Liver (tissue), 9 donors: Measurements from ENCODE around the gene SERPINB13. TPM values are rescaled to one million over a fixed set of nuclear protein-coding genes. Genes with fewer than 3 reads are reported as not detected.

Source experiments
- DNase-seq: peaks from one replicate; pipeline ENCODE4 v3.0.0-alpha.2; 2017; ENCODE audit warnings: low spot score
- H3K27ac ChIP-seq, 2 donors: one replicate each; pipeline ENCODE4 v1.7.0; 2013; ENCODE audit warnings: inconsistent platforms in 2 of 2, low read length in 2 of 2, control low read depth in 1 of 2, low read depth in 1 of 2, mild to moderate bottlenecking in 1 of 2
- H3K27me3 ChIP-seq, 4 donors: one replicate each; pipeline versions ENCODE4 v1.6.1 to v1.7.0; 2013; ENCODE audit warnings: low read length in 3 of 4, inconsistent platforms in 1 of 4, mild to moderate bottlenecking in 1 of 4, moderate library complexity in 1 of 4; ENCODE audit not compliant: control insufficient read depth in 4 of 4, insufficient read depth in 4 of 4
- H3K36me3 ChIP-seq, 4 donors: one replicate each; pipeline versions ENCODE4 v1.6.1 to v1.7.0; 2013; ENCODE audit warnings: low read length in 3 of 4, mild to moderate bottlenecking in 3 of 4, low read depth in 1 of 4, moderate library complexity in 1 of 4; ENCODE audit not compliant: control insufficient read depth in 4 of 4, insufficient read depth in 3 of 4
- H3K4me1 ChIP-seq, 4 donors: one replicate each; pipeline versions ENCODE4 v1.6.1 to v1.7.0; 2013; ENCODE audit warnings: low read length in 3 of 4, mild to moderate bottlenecking in 3 of 4, moderate library complexity in 1 of 4; ENCODE audit not compliant: control insufficient read depth in 4 of 4, insufficient read depth in 4 of 4
- H3K4me3 ChIP-seq, 3 donors: one replicate each; pipeline versions ENCODE4 v1.6.1 to v1.7.0; 2013; ENCODE audit warnings: low read length in 3 of 3, control low read depth in 1 of 3, low read depth in 1 of 3, mild to moderate bottlenecking in 1 of 3
- H3K9ac ChIP-seq, 2 donors: one replicate each; pipeline ENCODE4 v1.7.0; 2013; ENCODE audit warnings: low read length in 2 of 2, mild to moderate bottlenecking in 2 of 2, moderate library complexity in 2 of 2, control low read depth in 1 of 2, low read depth in 1 of 2
- H3K9me3 ChIP-seq, 4 donors: one replicate each; pipeline versions ENCODE4 v1.6.1 to v1.7.0; 2013; ENCODE audit warnings: low read length in 3 of 4; ENCODE audit not compliant: control insufficient read depth in 4 of 4
- CTCF ChIP-seq: fragments of 150-350 bp; IDR thresholded peaks from 2 replicates; pipeline ENCODE4 v1.5.1; 2017; ENCODE audit warnings: improper control_type of control experiment, low read depth, low read length; ENCODE audit not compliant: missing input control
- EGR1 ChIP-seq, 2 donors: IDR thresholded peaks; 2 replicates each; pipeline ENCODE4 v1.6.1; 2016 to 2018; ENCODE audit warnings: antibody characterized with exemption in 2 of 2, low read depth in 2 of 2
- FOXA1 ChIP-seq: IDR thresholded peaks from 2 replicates; pipeline ENCODE4 v1.6.1; 2016; ENCODE audit warnings: antibody characterized with exemption
- FOXA2 ChIP-seq: IDR thresholded peaks from 2 replicates; pipeline ENCODE4 v1.6.1; 2016; ENCODE audit warnings: antibody characterized with exemption
- GABPA ChIP-seq, 2 donors: IDR thresholded peaks in 1 of 2; conservative IDR thresholded peaks in 1 of 2; 2 replicates each; pipeline ENCODE4 v1.6.1; 2016; ENCODE audit warnings: antibody characterized with exemption in 2 of 2, mild to moderate bottlenecking in 1 of 2, moderate library complexity in 1 of 2
- HNF4A ChIP-seq, 2 donors: conservative IDR thresholded peaks; 2 replicates each; pipeline ENCODE4 v1.6.1; 2016; ENCODE audit warnings: antibody characterized with exemption in 2 of 2, mild to moderate bottlenecking in 2 of 2
- HNF4G ChIP-seq: IDR thresholded peaks from 2 replicates; pipeline ENCODE4 v1.6.1; 2016; ENCODE audit warnings: antibody characterized with exemption
- JUND ChIP-seq, 2 donors: IDR thresholded peaks; 2 replicates each; pipeline ENCODE4 v1.6.1; 2016; ENCODE audit warnings: antibody characterized with exemption in 2 of 2
- NR2F2 ChIP-seq: IDR thresholded peaks from 2 replicates; pipeline ENCODE4 v1.6.1; 2016; ENCODE audit warnings: antibody characterized with exemption
- RAD21 ChIP-seq, 2 donors: IDR thresholded peaks; 2 replicates each; pipeline ENCODE4 v1.6.1; 2016; ENCODE audit warnings: antibody characterized with exemption in 2 of 2, mild to moderate bottlenecking in 2 of 2
- RXRA ChIP-seq, 2 donors: IDR thresholded peaks; 2 replicates each; pipeline ENCODE4 v1.6.1; 2017 to 2018; ENCODE audit warnings: antibody characterized with exemption in 2 of 2, mild to moderate bottlenecking in 1 of 2
- SP1 ChIP-seq: IDR thresholded peaks from 2 replicates; pipeline ENCODE4 v1.6.1; 2018; ENCODE audit warnings: antibody characterized with exemption, mild to moderate bottlenecking
- TAF1 ChIP-seq: conservative IDR thresholded peaks from 2 replicates; pipeline ENCODE4 v1.6.1; 2016; ENCODE audit warnings: antibody characterized with exemption, mild to moderate bottlenecking
- whole genome bisulfite sequencing: extraction: QIAGEN DNeasy Blood & Tissue Kit; methylation state at CpG from one replicate; pipeline ENCODE4 v1.1.7; 2013; 5-methylcytosine and 5-hydroxymethylcytosine counted together
- polyA plus RNA-seq, 2 donors: library from polyadenylated mRNA; stranded (reverse) in 1 of 2; unstranded in 1 of 2; fragments of 200-250 nt in 1 of 2; fragments of >200 nt in 1 of 2; fragmentation: Nextera tagmentation in 1 of 2; extraction: Ambion mirVana in 1 of 2; gene quantifications; one replicate each; pipeline versions ENCODE4 v1.2.1 to v1.2.3, GENCODE V29; 2013 to 2015
- total RNA-seq, 2 donors: library from RNA; depleted of rRNA; stranded (reverse); fragments of >200 nt; gene quantifications; one replicate each; pipeline ENCODE4 v1.2.3, GENCODE V29; 2014
- TF ChIP-seq, protein P1 (sequence below): IDR thresholded peaks from 2 replicates; pipeline ENCODE4 v1.6.1; 2016; ENCODE audit warnings: antibody characterized with exemption
- TF ChIP-seq, protein P2 (sequence below): IDR thresholded peaks from 2 replicates; pipeline ENCODE4 v1.6.1; 2016; ENCODE audit warnings: antibody characterized with exemption
- TF ChIP-seq, protein P3 (sequence below): IDR thresholded peaks from 2 replicates; pipeline ENCODE4 v1.6.1; 2016; ENCODE audit warnings: antibody characterized with exemption, mild to moderate bottlenecking
- TF ChIP-seq, protein P4 (sequence below): IDR thresholded peaks from 2 replicates; pipeline ENCODE4 v1.6.1; 2016; ENCODE audit warnings: antibody characterized with exemption
- donor health status: healthy.
- donor health status: healthy.
- donor health status: healthy.
- donor health status: healthy.
- donor health status: healthy.

The SERPINB13 gene
- total and polyA plus RNA-seq, 4 donors = not detected

GRCh38 chr18:63567825-63568224 is 19.3 kb upstream of the SERPINB13 start:
- no peaks in the 10 kb centered on the region for H3K36me3 ChIP-seq
- no peak for TF ChIP-seq TAF1
- TF ChIP-seq CTCF = no peak
- no peak for TF ChIP-seq HNF4G
- TF ChIP-seq, protein P1, sequence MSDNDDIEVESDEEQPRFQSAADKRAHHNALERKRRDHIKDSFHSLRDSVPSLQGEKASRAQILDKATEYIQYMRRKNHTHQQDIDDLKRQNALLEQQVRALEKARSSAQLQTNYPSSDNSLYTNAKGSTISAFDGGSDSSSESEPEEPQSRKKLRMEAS = no peak
- TF ChIP-seq HNF4A (conservative IDR thresholded peaks at IDR 0.05) = no peak
- no peak for TF ChIP-seq GABPA (IDR thresholded peaks at IDR 0.05 in 1 of 2, conservative IDR thresholded peaks at IDR 0.05 in 1 of 2)
- TF ChIP-seq, protein P2, sequence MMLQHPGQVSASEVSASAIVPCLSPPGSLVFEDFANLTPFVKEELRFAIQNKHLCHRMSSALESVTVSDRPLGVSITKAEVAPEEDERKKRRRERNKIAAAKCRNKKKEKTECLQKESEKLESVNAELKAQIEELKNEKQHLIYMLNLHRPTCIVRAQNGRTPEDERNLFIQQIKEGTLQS = no peak
- TF ChIP-seq RAD21 (IDR thresholded peaks at IDR 0.05) = no peak
- TF ChIP-seq RXRA (IDR thresholded peaks at IDR 0.05) = no peak
- TF ChIP-seq, protein P3, sequence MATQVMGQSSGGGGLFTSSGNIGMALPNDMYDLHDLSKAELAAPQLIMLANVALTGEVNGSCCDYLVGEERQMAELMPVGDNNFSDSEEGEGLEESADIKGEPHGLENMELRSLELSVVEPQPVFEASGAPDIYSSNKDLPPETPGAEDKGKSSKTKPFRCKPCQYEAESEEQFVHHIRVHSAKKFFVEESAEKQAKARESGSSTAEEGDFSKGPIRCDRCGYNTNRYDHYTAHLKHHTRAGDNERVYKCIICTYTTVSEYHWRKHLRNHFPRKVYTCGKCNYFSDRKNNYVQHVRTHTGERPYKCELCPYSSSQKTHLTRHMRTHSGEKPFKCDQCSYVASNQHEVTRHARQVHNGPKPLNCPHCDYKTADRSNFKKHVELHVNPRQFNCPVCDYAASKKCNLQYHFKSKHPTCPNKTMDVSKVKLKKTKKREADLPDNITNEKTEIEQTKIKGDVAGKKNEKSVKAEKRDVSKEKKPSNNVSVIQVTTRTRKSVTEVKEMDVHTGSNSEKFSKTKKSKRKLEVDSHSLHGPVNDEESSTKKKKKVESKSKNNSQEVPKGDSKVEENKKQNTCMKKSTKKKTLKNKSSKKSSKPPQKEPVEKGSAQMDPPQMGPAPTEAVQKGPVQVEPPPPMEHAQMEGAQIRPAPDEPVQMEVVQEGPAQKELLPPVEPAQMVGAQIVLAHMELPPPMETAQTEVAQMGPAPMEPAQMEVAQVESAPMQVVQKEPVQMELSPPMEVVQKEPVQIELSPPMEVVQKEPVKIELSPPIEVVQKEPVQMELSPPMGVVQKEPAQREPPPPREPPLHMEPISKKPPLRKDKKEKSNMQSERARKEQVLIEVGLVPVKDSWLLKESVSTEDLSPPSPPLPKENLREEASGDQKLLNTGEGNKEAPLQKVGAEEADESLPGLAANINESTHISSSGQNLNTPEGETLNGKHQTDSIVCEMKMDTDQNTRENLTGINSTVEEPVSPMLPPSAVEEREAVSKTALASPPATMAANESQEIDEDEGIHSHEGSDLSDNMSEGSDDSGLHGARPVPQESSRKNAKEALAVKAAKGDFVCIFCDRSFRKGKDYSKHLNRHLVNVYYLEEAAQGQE = no peak
- TF ChIP-seq, protein P4, sequence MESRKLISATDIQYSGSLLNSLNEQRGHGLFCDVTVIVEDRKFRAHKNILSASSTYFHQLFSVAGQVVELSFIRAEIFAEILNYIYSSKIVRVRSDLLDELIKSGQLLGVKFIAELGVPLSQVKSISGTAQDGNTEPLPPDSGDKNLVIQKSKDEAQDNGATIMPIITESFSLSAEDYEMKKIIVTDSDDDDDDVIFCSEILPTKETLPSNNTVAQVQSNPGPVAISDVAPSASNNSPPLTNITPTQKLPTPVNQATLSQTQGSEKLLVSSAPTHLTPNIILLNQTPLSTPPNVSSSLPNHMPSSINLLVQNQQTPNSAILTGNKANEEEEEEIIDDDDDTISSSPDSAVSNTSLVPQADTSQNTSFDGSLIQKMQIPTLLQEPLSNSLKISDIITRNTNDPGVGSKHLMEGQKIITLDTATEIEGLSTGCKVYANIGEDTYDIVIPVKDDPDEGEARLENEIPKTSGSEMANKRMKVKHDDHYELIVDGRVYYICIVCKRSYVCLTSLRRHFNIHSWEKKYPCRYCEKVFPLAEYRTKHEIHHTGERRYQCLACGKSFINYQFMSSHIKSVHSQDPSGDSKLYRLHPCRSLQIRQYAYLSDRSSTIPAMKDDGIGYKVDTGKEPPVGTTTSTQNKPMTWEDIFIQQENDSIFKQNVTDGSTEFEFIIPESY = no peak
- TF ChIP-seq SP1 = no peak
- no peak for TF ChIP-seq FOXA1
- no peak for TF ChIP-seq EGR1 (IDR thresholded peaks at IDR 0.05; ENCODE audit: low read depth in 2 of 2)
- no peak for TF ChIP-seq FOXA2
- H3K9ac ChIP-seq = no peak overlapping the region
- H3K27me3 ChIP-seq = no peaks in the 10 kb centered on the region
- WGBS = 78% methylated on average over 9 of the region's 9 CpGs
- DNase-seq = no peak
- H3K4me1 ChIP-seq = no peaks in the 10 kb centered on the region
- no peaks in the 10 kb centered on the region for H3K9me3 ChIP-seq
- no peak overlapping the region for H3K27ac ChIP-seq
- no peak overlapping the region for H3K4me3 ChIP-seq

GRCh38 chr18:63570721-63571120 is 16.4 kb upstream of the SERPINB13 start:
- H3K27ac ChIP-seq = no peak overlapping the region
- no peaks in the 10 kb centered on the region for H3K27me3 ChIP-seq
- no peaks in the 10 kb centered on the region for H3K9me3 ChIP-seq
- WGBS = 77% methylated on average over 6 of the region's 6 CpGs
- DNase-seq = no peak
- H3K36me3 ChIP-seq = no peaks in the 10 kb centered on the region
- no peak overlapping the region for H3K4me3 ChIP-seq
- no peaks in the 10 kb centered on the region for H3K4me1 ChIP-seq
- H3K9ac ChIP-seq = no peak overlapping the region
- no peak for TF ChIP-seq HNF4A (conservative IDR thresholded peaks at IDR 0.05)
- no peak for TF ChIP-seq JUND (IDR thresholded peaks at IDR 0.05)
- TF ChIP-seq RAD21 (IDR thresholded peaks at IDR 0.05) = no peak
- TF ChIP-seq RXRA (IDR thresholded peaks at IDR 0.05) = no peak
- TF ChIP-seq GABPA (IDR thresholded peaks at IDR 0.05 in 1 of 2, conservative IDR thresholded peaks at IDR 0.05 in 1 of 2) = no peak
- TF ChIP-seq TAF1 = no peak
- TF ChIP-seq NR2F2 = no peak
- TF ChIP-seq, protein P4 = no peak
- no peak for TF ChIP-seq SP1
- TF ChIP-seq, protein P3 = no peak
- TF ChIP-seq, protein P1 = no peak
- no peak for TF ChIP-seq EGR1 (IDR thresholded peaks at IDR 0.05; ENCODE audit: low read depth in 2 of 2)
- TF ChIP-seq FOXA2 = no peak
- no peak for TF ChIP-seq HNF4G
- TF ChIP-seq FOXA1 = no peak
